Stimulated activated CD4-positive, alpha-beta T cell treated with anti-CD3 and anti-CD28 coated beads, Interleukin-2, amount 100 ng/mL, for 48 hours (primary cell): Measurements from ENCODE around the gene HOXC9.

ENCODE experiments used
- DNase-seq, 2 donors: peaks; one replicate each; pipeline ENCODE4 v3.0.0-alpha.2; 2020

HOXC9 gene

DNA sequence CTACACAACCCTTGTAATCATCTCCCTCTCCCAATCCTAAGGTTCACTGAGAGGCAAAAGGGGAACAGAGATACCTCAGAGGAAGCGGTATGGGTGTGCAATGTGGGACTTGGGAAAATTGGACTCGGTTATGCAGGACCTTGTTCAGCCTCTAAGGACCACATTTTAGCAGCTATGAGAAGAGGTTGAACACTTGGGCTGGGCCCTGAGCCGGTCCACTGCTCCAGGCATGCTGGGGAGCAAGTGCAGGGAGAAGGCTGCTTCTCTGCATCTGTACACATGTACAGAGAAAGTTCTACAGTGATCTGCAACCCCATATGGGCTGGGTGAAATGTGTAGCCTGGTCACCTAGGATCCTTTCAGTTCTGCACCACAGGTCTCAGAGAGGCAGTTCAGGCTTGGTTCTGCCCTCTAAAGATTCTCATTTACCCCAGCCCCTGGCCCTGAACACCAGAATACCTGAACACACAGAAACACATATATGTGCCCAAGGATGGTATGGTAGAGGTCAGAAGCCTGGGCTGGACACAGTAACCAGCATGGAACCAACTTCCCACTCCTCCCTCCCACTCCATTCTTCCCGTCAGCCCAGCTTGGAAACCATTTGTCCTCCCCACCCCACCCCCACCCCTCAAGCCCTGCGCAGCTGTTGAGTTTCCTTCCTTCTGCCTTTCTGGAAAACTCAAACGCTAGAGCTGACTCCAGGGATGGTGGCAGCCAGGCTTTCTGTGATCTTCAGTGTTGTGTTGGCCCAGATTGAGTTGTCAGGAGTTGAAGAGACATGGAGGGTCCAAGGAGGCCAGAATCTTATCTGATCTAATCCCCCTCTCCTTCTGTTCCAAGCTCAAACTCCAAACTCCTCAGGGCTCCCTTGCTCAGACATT is 43.3 kb downstream of the HOXC9 start:
- DNase-seq: no peak

DNA sequence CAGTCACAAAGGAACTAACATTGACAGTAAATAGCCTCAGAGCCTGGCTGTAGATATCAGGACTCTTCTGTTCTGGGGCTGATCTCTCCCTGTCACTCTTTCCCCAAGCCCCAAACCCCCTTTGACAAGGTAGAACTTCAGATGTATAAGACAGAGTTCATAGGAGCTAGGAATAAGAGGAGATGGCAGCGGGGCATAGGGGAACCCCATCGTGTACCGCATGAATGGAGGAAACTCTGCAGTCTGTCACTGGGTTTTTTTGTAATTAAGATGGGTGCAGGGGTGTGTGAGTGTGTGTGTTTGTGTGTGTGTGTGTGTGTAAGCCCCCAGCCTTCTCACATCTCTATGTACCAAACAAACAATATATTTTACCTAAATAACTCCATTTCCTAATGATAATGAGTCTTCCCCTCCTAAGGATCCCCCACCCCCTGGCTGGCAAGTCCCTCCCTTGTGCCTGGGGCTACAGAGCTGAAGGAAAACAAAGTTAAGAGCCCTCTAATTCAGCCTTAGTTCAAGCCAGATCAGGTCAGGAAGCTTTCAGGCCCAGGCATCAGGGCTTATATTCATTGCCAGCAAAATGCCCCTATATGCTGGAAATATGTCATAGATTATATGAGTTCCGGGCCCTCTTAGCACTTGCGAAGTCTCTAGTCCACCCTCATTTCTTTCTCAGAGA is 44.6 kb downstream of the HOXC9 start:
- no peak for DNase-seq

DNA sequence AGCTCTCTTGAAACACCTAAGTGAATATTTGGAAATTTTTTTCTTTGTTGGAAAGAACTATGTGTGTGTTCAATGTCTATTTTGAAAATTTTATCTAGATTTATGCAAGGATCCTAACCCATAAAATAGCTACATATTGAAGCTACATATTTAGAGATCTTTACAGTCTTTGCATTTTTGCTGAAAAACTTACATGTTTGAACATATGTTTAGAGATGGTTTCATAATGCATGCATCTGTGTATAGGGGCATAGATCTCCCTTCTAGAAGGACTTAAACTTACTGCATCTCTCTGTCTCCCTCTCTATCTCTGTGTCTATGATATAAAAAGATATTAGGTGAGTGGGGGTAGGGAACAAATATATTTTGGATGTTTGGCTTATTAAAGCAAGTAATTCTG is 45.4 kb downstream of the HOXC9 start:
- no peak for DNase-seq

DNA sequence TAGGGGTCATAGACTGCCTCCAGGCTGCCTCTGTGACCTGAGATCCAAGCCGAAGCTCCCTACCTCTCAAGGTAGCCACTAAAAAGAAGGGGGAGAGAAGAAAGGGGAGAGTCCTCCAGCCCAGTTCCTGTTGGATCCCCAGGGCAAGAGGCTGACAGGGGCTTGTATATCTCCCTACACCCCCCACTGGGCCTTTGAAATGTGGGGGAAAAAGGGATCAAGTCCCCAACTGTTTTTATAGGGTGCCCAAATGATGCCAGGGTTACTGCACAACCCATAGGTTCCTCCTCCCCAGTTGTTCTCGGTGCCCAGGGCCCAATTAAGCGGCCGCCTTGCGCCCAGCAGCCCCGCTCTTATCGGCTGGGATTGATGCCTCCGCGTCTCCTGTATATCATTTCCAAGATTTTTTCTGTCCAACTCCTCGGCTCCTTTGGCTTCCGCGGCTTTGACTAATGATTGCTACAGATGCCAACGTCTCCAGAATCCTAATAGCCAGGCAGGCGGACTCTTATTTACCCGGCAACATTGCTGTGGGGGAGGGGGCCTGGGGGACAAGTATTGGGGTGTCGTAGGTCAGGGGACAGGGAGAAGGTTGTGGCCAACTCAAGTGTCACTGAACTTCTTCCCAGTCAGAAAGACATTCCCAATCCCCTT is 46.0 kb downstream of the HOXC9 start:
- DNase-seq: no peak

DNA sequence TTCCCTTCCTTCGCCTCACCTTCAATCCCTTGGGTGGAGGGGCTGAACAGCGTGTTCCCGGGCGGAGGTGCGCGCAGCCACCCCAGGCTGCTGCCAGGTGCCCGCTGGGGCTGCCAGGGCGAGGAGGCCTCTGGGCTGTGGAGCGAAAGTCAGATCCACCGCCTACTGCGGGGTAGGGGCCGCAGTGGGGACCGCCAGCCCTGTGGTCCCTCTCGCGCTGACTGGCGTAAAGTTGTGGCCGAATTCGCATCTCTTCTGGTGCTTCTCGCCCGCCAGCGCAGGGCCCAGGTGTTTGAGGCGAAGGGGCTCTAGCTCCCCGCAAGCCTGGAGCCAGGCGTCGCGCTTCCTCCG is 46.8 kb downstream of the HOXC9 start:
- DNase-seq: no peak

DNA sequence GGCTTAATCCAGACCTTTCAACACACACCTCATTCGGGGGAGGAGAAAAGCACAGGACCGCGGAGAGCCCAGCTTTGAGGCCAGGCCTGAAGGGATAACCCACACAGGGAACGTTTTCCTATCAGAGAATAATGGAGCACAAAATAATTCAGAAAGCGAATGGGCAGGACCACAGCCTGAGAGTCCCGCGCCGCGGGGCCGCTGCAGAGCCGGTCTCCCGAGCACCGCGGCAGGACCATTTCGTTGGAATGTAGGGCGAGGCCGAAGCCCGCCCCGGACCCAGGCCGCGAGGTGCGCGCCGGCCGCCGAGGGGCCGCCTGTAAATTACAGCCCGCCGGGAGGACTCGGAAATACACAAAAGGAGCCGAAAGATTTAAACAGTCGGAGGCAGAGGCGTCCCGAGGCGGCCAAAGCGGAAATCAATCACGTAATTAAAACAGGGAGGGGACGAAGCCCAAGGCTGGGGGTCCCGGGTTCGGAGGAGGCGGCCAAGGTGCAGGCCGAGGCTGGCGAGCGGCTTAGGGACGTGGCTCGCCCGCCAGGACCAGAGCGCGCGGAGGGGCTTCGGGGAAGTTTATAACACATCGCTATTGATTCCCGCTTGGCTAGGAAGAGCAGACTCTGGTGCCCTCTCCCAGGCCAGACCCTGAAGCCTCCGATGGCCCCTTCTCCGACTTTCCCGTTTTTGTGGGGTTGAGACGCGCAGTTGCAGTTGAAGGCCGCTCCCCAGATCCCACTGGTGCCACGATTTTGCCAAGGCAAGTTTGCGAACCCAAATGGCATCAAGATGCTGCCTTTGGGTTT is 47.4 kb downstream of the HOXC9 start:
- no peak for DNase-seq

DNA sequence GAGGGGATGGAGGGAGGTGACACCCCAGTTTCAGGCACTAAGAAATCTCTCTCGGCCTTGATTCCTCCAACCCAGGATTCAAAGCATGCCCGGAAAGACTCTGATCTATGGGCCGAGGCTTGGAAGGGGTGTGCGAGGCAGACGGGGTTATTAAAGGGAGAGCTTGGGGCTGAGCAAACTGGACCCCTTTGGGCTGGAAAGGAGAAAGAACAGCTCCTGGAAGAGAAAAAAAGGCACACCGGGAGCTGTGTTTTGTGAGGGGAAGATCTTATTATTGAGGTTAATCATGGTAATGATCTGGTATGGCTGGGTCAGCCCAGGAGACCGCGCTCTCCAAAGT is 48.0 kb downstream of the HOXC9 start:
- DNase-seq: no peak

DNA sequence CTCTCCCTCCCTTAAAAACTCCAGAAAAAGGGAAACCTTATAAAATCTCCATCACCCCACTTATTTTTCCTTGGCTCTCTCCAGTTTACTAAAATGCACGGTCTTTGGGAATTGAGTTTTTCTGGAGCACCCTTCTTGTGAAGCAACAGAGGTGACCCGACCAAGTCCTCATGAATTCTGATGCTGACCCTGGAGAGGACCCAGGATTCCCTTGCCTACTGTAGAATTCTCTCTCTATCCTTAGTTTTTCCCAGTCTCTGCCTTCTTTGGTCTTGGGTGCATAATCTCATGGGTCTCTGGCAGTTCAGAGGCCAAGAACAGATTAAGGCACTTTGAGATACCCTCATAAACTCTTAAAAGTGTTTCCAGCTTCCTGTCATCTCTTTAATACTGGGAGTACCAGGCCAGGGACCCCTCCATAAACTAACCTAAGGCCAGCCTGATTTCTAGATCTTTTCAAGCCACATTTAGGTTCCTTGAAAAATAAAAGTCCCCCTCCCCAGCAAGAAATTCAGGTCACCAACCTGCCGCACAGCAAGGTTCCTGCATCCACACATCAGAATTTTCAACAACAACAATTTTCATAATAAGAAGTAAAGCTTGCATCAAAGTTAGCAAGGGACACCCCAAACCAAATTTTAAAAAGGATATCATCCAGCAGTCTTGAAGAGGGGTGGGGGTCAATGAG is 48.6 kb downstream of the HOXC9 start:
- no peak for DNase-seq

DNA sequence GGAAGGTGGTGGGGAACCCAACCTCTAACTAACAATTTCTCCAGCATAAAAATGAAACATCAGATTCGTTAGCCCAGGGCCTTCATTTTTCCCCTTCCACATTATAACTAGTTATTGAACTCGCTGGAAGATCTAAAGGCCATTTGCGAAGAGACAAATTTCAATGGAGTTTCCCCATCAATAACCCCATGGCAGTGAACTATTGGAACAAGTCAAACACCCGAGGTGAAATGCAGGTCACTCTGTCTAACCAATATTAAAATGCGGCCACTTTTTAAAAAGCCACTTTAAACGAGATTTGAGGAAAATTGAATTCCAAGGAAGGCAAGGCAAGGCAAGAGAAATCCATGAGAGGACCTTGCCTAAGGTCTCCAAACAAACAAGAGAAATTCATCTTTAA is 49.1 kb downstream of the HOXC9 start:
- DNase-seq: no peak

DNA sequence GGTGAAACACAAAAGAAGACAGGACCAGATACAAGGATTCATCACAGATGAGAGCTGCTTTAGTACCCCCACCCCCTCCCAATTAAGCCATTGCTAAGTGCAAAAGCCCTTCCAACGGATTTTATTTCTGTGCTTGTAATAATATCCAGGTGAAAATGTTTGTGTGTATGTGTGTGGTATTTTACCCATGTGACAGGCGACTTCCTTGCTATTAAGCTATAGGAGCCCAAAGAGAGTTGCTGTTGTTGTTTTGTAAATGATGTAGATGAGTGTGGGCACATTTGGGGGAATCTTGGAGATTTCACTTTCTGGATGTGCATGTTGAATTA is 50.5 kb downstream of the HOXC9 start:
- DNase-seq: no peak

DNA sequence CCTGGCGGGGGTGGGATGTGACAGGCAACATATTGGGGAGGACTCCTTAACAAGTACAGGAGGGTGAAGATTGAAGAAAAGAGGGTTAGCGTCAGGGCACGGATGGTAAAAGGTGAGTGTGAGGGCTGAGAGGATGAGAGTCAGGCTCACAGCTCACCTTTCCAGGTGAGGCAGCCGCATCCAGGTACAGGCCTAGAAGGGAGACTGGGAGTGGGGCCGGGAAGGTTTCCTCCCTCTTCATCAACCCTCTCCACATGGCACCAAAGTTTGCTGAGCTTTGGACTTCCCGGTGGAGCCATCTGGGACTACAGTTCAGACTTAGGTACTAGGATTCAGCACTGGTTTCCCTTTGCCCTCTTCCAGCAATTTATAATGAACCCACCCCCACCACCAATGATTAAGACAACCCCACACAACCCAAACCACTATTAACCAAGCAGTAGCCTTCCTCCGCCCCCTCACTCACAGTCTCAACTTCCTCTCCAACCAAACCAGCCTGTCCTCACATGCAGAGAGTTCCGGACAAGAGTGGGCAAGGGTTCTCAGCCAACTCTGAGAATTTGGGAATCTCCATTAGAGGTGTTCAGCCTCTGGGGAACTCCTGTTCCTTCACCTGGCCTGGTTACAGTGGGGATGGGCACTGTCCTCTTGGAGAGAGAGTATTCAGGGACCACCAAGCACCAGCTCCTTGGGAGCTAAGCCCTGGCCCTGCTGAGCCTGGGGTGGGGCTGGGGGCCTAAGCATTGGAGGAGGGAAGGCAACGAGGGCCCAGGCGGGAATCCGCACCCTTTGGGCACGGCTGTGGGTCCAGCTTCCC is 51.3 kb downstream of the HOXC9 start:
- DNase-seq: no peak

DNA sequence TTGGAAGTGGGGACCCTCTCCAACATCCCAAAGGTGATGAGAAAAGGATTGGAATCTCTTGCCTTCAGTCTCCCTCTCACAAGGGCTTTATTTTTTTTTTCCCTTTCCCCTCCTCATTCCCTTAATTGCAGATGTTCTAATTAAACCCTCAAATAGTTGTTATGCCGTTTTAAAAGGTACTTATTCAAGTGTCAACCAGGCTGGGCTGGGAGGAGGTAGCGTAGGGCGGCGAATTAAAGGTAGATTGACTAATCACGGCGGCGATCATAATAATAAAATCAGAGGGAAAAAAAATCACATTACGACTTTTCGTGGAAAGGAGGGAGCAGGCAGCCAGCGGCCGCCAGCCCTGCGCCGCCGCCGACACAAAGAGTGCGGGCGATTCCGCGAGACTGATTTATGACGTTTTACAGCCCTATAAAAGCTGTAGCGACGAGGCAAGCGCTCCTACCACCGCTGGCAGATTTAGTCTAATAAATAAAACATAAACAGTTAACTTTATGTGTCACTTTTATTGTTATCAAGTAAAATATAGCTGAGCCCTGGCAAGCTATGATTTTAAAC is 52.0 kb downstream of the HOXC9 start:
- no peak for DNase-seq

DNA sequence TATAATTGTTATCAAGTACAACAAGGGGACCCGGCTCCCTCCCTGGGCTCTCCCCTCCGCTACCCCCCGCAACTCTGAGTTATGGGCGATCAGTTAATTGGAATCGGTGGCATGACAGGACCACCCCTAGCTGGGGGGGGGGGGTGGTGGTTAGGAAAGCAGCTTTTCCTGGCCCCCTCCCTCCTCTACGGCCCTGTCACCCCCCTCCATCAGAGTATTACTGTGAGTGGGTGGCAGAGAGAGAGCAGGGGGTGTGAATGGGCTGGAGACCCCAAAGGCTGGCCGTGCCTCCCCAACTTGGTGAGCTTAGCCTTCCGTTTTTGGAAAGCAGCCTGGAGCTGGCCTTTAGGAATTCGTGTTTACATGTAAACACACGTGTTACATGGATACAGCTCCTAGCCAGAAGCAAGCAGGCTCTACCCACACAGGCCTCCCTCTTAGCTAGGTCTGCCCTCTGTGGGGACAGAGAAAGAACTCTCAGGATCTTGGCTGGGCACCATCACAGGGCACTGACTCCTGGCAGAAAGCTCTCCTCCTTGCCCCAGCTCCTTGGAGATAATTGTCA is 52.6 kb downstream of the HOXC9 start:
- no peak for DNase-seq
